GM12801 (cell line): ENCODE measurements around the gene SHKBP1.

ENCODE experiments used
- CTCF ChIP-seq: IDR thresholded peaks from one replicate; pipeline ENCODE4 v1.5.1; 2011; ENCODE audit warnings: control low read depth; ENCODE audit not compliant: insufficient read length; ENCODE audit errors: extremely low read depth

SHKBP1 gene

GRCh38 chr19:40629346-40629745 is 52.7 kb downstream of the SHKBP1 start:
- TF ChIP-seq CTCF = no peak

- TF ChIP-seq CTCF = no peak
Measured at GRCh38 chr19:40630571-40631160, 54.0 kb downstream of the SHKBP1 start.

- TF ChIP-seq CTCF = no peak
Measured at GRCh38 chr19:40632311-40633036, 55.8 kb downstream of the SHKBP1 start.

- no peak for TF ChIP-seq CTCF
Measured at GRCh38 chr19:40633207-40633606, 56.5 kb downstream of the SHKBP1 start.

GRCh38 chr19:40638327-40638726 is 61.7 kb downstream of the SHKBP1 start:
- TF ChIP-seq CTCF = no peak

GRCh38 chr19:40639638-40639982 is 62.9 kb downstream of the SHKBP1 start:
- TF ChIP-seq CTCF = no peak

- no peak for TF ChIP-seq CTCF
Measured at GRCh38 chr19:40640744-40641143, 64.1 kb downstream of the SHKBP1 start.
